ENCODE results near the gene OST4.

DNA sequence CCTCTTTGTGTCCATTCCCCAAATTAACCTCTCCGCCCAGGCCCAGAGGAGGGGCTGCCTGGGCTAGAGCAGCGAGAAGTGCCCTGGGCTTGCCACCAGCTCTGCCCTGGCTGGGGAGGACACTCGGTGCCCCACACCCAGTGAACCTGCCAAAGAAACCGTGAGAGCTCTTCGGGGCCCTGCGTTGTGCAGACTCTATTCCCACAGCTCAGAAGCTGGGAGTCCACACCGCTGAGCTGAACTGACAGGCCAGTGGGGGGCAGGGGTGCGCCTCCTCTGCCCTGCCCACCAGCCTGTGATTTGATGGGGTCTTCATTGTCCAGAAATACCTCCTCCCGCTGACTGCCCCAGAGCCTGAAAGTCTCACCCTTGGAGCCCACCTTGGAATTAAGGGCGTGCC, 28.6 kb upstream of the OST4 start:
- TF ChIP-seq ZNF274 (IDR thresholded peaks at IDR 0.05; ENCODE audit: low read depth, low read length) (no peak), YY1 (IDR thresholded peaks at IDR 0.05; ENCODE audit: insufficient read depth, insufficient read length) (no peak), SUZ12 (IDR thresholded peaks at IDR 0.05; ENCODE audit: extremely low read depth, insufficient read depth, insufficient read length) (no peak)
